ENCODE measurements around the gene ADK.
"Not testable (repeated sequence)": the region's sequence is repeated elsewhere in the genome, so short reads cannot be mapped to it uniquely, and the experiment has no call there.

The ADK gene

DNA sequence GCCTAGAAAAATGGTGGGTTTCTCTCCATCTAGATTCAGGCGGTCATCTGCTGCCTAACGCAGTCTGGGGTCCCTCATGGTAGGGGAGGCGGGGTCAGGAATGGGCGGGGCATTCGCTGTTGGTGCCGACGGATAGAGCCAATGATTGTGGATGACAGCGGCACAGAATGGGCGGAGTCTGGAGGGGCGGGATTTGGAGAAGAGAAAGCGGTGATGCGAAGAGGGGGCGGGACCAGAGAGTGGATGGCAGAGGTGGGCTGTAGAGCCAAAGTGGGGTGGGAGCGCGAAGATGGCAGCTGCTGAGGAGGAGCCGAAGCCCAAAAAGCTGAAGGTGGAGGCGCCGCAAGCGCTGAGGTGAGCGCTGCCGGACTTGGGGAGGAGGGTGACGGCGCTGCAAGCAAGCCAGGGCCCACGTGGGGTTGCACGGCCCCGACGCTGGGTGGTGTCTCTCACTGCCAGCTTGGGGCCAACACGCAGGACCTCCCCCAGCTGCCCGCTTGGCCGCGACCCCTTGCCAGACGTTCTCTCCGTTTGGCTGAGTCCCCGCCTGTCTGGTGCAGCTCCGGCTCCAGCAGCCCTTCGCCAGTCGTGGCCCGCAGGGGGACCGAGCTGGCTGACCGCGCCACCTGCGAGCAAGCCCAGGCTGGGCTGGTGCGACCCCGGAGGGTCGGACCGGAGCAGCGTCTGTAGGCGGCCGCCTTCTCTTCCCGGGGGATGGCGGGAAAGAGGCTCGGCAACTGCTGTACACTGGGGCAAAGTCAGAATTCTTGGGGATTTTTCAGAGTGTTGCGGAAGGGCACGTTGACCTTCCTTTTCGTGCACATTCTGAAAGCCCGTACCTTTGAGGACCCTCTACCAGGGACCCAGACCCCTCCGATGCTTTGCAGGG lies at the start of gene ADK:
Gene ADK (plus strand): TSS at position 232 of the 889 bp plus-strand sequence. CDS start 58 bp downstream, at position 290.
- peak; percentile 100 for DNase-seq

DNA sequence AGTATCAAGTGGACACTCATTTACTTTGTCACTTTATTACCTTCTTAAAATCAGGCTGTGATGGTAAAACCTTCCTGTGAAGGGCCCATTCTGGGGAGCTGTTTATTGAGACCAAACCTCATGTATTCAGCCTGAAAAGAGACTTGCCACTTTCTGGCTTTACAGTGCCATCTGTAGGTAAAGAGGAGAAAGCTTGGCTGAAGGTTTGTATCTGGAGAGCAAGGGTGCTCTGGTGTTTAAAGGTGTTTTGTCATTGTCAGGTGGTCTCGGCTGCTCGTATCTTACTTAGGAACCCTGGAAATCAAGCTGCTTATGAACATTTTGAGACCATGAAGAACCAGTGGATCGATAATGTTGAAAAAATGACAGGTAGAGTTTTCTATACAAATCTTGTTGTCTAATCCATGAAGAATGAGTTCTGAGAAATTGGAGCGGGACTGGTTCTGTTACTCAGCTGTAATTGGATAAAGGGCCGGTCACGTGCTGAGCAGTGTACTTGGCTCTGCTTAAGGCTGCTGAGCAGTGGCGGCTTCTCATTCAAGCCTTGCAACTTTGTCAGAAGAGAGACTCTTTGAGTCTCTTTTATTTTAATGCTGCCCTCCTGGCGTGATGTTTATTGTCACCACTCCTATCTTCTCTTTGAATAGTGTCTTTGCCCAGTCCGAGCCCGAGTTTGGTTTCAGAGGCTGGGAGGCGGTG lies 47.3 kb upstream of the ADK start:
- DNase-seq = no peak

GRCh38 chr10:74104480-74104879 lies 46.5 kb upstream of the ADK start:
- no peak for DNase-seq

- DNase-seq = no peak
Observed at GRCh38 chr10:74104996-74105395, 46.0 kb upstream of the ADK start.

DNA sequence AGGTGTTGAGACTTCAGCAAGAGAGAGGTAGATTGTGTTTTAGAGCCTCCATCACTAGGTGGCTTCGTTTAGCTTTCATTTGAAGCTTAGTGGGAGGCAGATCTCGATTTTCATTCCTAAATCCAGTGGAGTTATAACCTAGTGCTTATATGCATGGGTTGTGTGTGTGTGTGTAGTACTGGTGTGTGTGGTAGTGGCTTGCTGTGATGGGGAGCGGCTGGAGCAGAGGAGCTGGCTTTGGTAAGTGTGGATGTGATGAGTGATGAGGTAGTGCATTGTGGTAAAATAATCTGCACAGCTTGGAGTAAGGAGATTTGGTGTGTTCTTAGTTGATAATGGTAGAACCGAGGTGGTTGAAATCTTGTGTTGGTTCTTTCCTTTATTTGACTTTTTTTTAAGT lies 43.6 kb upstream of the ADK start:
- DNase-seq = no peak

- no peak for DNase-seq
Observed at GRCh38 chr10:74109452-74109851, 41.6 kb upstream of the ADK start.

GRCh38 chr10:74110120-74110519 lies 40.9 kb upstream of the ADK start:
- no peak for DNase-seq

DNA sequence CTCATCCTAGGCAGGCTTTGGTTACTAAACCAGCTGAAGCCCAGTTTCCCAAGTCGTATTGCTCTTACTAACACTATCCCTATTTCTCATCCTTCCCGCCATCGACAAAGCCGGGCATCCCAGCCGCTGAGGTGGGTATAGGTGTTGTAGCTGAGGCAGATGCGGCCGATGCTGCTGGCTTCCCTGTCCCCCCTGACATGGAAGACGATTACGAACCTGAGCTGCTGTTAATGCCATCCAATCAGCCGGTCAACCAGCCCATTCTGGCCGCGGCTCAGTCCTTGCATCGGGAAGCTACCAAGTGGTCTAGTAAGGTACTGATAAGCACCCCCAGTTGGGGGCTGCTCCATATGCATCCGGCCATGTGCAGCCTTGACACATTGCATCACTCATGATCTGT lies 39.2 kb upstream of the ADK start:
- no peak for DNase-seq

DNA sequence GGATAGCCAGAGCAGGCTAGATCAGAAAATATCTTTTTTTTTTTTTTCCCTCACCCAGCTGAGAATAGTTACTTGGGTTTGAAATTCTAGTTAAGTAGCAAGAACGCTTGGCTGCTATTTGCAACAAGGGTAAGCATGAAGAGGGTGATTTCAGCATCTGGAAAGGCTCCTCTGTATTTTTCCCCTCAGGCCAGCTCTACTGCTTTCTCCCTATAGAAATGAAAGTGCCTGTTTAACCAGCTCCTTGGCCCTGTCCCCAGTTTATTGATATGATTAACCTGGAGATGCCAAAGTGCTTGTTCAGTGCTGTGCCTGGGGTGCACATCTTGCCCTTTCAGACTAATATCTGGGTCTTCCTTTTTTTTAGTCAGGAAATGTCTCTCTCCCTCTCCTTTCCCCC lies 37.5 kb upstream of the ADK start:
- no peak for DNase-seq

GRCh38 chr10:74114041-74114448 lies 37.0 kb upstream of the ADK start:
- DNase-seq = no peak

DNA sequence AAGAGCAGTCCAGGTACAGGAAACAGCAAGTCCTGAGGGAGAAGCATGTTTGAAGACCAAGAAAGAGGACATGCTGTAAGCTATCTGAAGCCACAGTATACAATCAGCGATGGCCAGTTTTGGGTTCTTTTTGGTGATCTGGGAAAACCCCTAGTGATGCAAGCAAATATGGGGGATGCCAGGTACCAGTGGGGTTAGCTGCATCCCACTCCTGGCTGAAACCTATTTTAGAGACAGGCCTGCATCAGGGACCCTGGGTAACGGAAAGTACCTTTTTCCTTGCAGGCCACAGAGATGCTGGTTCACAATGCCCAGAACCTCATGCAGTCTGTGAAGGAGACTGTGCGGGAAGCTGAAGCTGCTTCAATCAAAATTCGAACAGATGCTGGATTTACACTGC lies 33.3 kb upstream of the ADK start:
- no peak for DNase-seq

GRCh38 chr10:74118804-74119203 lies 32.2 kb upstream of the ADK start:
- DNase-seq = no peak

- no peak for DNase-seq
Observed at GRCh38 chr10:74120911-74121310, 30.1 kb upstream of the ADK start.

DNA sequence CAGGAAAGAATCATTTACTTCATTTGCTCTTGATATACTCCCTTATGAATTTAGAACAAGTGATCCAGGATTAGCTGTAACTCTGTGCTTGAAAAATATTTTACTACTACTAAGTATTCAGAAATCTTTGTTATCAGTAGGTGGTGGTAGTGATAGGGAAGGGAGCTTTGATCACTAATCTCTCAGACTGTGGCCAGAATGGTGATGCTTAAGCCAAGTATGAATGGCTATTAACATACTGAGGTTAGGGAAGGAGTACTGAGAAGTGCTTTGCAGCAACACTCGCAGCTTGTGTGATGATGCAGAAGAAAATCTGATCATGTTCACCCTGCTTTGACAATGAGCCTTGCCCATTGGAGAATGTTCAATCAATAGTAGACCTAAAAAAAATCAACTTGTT lies 29.7 kb upstream of the ADK start:
- DNase-seq = no peak

DNA sequence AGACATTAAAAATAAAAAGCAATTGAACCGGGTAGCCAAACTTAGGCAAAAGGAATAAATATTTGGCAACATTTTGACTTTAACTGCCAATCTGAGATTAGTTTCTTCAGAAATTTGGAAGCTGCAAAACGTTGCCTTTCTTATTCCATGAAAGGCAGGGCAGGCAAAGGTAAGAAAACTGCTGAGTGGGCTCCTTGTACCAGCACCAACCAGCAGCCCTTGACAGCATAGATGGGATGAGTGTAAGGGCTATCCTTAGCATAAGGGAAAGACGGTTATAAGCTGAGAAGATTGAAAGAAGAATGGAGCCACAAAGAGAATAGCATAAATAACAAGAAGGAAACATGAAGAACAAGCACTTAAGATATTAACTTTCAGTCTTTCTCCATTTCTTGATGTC lies 29.0 kb upstream of the ADK start:
- DNase-seq = no peak

DNA sequence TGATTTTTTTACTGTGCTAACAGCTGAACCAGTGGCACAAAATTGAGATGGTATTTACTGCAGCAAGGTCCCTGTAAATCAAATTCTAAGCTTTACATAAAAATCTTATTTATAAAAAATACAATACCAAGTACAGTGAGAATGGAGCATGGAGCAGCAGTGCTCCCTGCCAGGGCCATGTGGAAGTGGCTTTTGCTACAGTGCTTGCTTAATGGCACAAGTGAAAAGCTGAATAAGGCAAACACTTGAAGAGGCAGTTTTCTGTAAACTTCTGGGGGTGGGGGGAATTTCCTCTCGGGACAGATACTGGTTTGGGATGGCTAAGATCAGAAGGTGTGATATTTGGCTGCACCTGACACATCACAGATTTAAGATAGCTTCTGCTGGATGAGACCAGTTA lies 27.9 kb upstream of the ADK start:
- no peak for DNase-seq

- DNase-seq = no peak
Observed at GRCh38 chr10:74133923-74134820, 16.8 kb upstream of the ADK start.

DNA sequence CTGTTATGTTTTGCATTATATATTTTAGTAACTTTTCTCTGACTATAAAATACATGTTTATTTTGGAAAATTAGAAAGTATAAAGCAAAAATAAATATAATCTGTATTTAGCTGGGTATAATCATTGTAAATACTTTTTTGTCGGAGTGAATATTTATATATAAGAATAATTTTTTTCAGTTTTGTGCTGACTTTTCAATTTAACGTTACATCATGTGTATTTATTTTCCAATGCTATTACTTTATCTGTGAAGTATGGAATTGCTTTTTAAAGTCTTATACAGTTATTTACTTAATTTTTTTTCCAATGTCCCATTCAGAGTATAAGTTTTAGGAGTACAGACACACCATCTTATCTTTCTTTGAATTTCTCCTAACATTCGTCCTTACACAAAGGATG lies 15.6 kb upstream of the ADK start:
- DNase-seq = no peak

DNA sequence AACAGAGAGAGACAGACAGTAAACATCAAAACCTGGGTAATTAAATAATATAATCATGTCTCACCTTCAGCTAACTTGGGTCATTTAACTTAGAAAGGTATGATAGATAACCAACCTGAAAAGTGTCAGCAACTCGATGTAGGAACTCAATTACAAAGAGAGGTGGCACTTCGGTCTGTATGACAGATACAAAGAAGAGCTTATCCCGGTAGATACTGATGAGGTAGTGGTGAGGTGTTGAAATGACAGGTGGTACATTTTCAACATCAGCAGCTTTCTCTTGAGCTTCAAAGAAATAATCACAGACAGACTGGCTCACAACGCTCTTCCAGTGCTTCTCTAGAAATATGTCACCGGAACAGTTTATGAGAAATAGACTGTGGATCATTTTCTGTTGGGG lies 13.0 kb upstream of the ADK start:
- DNase-seq = no peak

DNA sequence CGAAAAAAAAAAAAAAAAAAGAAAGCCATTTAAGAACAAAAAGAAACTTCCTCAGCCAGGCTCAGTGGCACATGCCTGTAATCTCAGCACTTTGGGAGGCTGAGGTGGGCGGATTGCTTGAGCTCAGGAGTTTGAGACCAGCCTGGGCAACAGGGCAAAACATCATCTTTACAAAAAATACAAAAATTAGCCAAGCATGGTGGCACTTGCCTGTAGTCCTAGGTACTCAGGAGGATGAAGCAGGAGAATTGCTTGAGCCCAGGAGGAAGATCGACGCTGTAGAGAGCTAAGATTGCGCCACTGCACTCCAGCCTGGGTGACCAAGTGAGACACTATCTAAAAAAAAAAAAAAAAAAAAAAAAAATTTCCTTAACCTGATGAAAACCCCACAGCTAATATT lies 12.4 kb upstream of the ADK start:
- not testable (repeated sequence) for DNase-seq

DNA sequence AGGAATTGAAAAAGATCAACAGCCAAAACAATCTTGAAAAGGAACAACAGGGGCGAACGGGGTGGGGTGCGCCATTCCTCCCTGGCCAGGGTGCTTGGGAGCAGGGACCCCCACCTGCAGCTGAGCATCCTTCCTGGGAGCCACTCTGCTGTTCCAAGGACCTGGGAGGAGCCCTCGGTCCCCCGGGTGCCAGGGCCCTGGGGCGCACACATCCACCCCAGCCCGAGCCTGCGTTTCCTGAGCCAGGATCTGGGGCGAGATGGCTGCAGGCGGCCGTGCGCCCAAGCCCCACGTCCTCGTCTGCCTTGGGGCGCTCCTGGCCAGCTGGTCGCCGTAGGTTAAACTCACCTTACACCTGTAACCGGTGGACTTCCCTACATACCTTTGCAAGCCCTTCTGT lies 11.0 kb upstream of the ADK start:
- no peak for DNase-seq

GRCh38 chr10:74140553-74140952 lies 10.5 kb upstream of the ADK start:
- DNase-seq = no peak

GRCh38 chr10:74145133-74145532 lies 5.9 kb upstream of the ADK start:
- DNase-seq = no peak

All from right forelimb (tissue), 1 donor.